ENCODE measurements around the gene HS6ST1.

HS6ST1 gene

GRCh38 chr2:128365217-128365905 is 46.7 kb upstream of the HS6ST1 start:
- no peak for TF ChIP-seq CSRNP3 (CRISPR knock-in tag; IDR thresholded peaks at IDR 0.05)
- TF ChIP-seq TSHZ2 (CRISPR knock-in tag; IDR thresholded peaks at IDR 0.05) = no peak
- no peak for TF ChIP-seq ZNF8 (CRISPR knock-in tag; IDR thresholded peaks at IDR 0.05)
- TF ChIP-seq ESRRG (CRISPR knock-in tag; IDR thresholded peaks at IDR 0.05) = no peak
- TF ChIP-seq ZC3H10 (CRISPR knock-in tag; IDR thresholded peaks at IDR 0.05) = no peak
- TF ChIP-seq ZNF70 (CRISPR knock-in tag; IDR thresholded peaks at IDR 0.05) = no peak
- no peak for TF ChIP-seq CSDC2 (CRISPR knock-in tag; IDR thresholded peaks at IDR 0.05)
- TF ChIP-seq BACH2 (CRISPR knock-in tag; IDR thresholded peaks at IDR 0.05; ENCODE audit: borderline replicate concordance) = no peak
- no peak for TF ChIP-seq PPARA (CRISPR knock-in tag; IDR thresholded peaks at IDR 0.05; ENCODE audit: borderline replicate concordance)
- TF ChIP-seq PATZ1 (CRISPR knock-in tag; IDR thresholded peaks at IDR 0.05; ENCODE audit: borderline replicate concordance) = no peak
- no peak for TF ChIP-seq OSR1 (CRISPR knock-in tag; IDR thresholded peaks at IDR 0.05)
- no peak for ATAC-seq

GRCh38 chr2:128364441-128364911 is 45.8 kb upstream of the HS6ST1 start:
- ATAC-seq = no peak
- TF ChIP-seq ZC3H10 (CRISPR knock-in tag; IDR thresholded peaks at IDR 0.05) (no peak), CREB5 (CRISPR knock-in tag; IDR thresholded peaks at IDR 0.05; ENCODE audit: low read depth) (no peak), OSR1 (CRISPR knock-in tag; IDR thresholded peaks at IDR 0.05) (no peak), TCF4 (CRISPR knock-in tag; IDR thresholded peaks at IDR 0.05; ENCODE audit: borderline replicate concordance) (no peak), SNAI2 (CRISPR knock-in tag; IDR thresholded peaks at IDR 0.05) (no peak), PATZ1 (CRISPR knock-in tag; IDR thresholded peaks at IDR 0.05; ENCODE audit: borderline replicate concordance) (no peak), ZNF8 (CRISPR knock-in tag; IDR thresholded peaks at IDR 0.05) (no peak), ZNF565 (CRISPR knock-in tag; conservative IDR thresholded peaks at IDR 0.05; ENCODE audit: low read depth) (no peak), TOX (CRISPR knock-in tag; IDR thresholded peaks at IDR 0.05; ENCODE audit: borderline replicate concordance) (no peak), CSDC2 (CRISPR knock-in tag; IDR thresholded peaks at IDR 0.05) (no peak), TSHZ2 (CRISPR knock-in tag; IDR thresholded peaks at IDR 0.05) (no peak), POU6F1 (CRISPR knock-in tag; IDR thresholded peaks at IDR 0.05; ENCODE audit: borderline replicate concordance, low read depth) (no peak)
